K562 (cell line): ENCODE data around the gene GPR85. TPM values are rescaled to one million over a fixed set of nuclear protein-coding genes. Genes with fewer than 3 reads are reported as not detected.

Experiments
- ATF3 ChIP-seq, 2 experiments: fragments of 450-650 bp in 1 of 2; sonication (generic) in 1 of 2; formaldehyde crosslinking in 1 of 2; IDR thresholded peaks in 1 of 2; conservative IDR thresholded peaks in 1 of 2; 2 replicates each; pipeline versions ENCODE4 v1.6.1 to v1.8.1; 2016 to 2023; ENCODE audit warnings: mild to moderate bottlenecking in 2 of 2, moderate library complexity in 2 of 2, inconsistent platforms in 1 of 2, missing genetic modification reagents in 1 of 2
- PRPF4 ChIP-seq: fragments of 200-400 bp; formaldehyde crosslinking; IDR thresholded peaks from one replicate; pipeline ENCODE4 v1.6.1; 2017; ENCODE audit warnings: low read length, low read depth, mild to moderate bottlenecking; ENCODE audit not compliant: insufficient read depth, poor library complexity, severe bottlenecking
- SIN3B ChIP-seq: fragments of 450-650 bp; IDR thresholded peaks from 2 replicates; pipeline ENCODE4 v1.6.1; 2017; ENCODE audit warnings: low read depth, mild to moderate bottlenecking, moderate library complexity
- polyA plus RNA-seq, 8 experiments: library from polyadenylated mRNA; depleted of rRNA in 4 of 8; stranded (reverse) in 5 of 8; unstranded in 3 of 8; fragments of >200 nt; fragmentation: Nextera tagmentation in 2 of 8; fragmentation: Illumina TruSeq in 1 of 8; extraction: Ambion mirVana in 2 of 8; extraction: Trizol in 1 of 8; gene quantifications; 2 replicates each; pipeline versions ENCODE4 v1.2.1 to v1.2.3, GENCODE V29; 2011 to 2014; ENCODE audit warnings: inconsistent platforms in 1 of 8, missing spikeins in 1 of 8
- total RNA-seq, 7 experiments: library from RNA; depleted of rRNA in 6 of 7; stranded (reverse); fragments of >200 nt in 6 of 7; fragmentation: Illumina TruSeq in 2 of 7; extraction: Trizol in 2 of 7; gene quantifications; 2 replicates each; pipeline versions ENCODE4 v1.2.1 to v1.2.3, GENCODE V29; 2011 to 2021; ENCODE audit warnings: low replicate concordance in 1 of 7
- TF ChIP-seq, protein P1 (sequence below), 2 experiments: fragments of 450-650 bp; formaldehyde crosslinking in 1 of 2; IDR thresholded peaks; 2 replicates each; pipeline versions ENCODE4 v1.4.0 to v1.6.1; 2014 to 2020; ENCODE audit warnings: mild to moderate bottlenecking in 2 of 2, borderline replicate concordance in 1 of 2, low read depth in 1 of 2

Gene GPR85
- total and polyA plus RNA-seq, 9 of the 15 experiments (the other 6 are each of a cell fraction or from before 2014, with no cell fraction given): 2.9 to 18.2 (median 4.0) TPM

GRCh38 chr7:113100121-113100603 lies 13.5 kb upstream of the GPR85 start (continued):
- TF ChIP-seq, protein P1, sequence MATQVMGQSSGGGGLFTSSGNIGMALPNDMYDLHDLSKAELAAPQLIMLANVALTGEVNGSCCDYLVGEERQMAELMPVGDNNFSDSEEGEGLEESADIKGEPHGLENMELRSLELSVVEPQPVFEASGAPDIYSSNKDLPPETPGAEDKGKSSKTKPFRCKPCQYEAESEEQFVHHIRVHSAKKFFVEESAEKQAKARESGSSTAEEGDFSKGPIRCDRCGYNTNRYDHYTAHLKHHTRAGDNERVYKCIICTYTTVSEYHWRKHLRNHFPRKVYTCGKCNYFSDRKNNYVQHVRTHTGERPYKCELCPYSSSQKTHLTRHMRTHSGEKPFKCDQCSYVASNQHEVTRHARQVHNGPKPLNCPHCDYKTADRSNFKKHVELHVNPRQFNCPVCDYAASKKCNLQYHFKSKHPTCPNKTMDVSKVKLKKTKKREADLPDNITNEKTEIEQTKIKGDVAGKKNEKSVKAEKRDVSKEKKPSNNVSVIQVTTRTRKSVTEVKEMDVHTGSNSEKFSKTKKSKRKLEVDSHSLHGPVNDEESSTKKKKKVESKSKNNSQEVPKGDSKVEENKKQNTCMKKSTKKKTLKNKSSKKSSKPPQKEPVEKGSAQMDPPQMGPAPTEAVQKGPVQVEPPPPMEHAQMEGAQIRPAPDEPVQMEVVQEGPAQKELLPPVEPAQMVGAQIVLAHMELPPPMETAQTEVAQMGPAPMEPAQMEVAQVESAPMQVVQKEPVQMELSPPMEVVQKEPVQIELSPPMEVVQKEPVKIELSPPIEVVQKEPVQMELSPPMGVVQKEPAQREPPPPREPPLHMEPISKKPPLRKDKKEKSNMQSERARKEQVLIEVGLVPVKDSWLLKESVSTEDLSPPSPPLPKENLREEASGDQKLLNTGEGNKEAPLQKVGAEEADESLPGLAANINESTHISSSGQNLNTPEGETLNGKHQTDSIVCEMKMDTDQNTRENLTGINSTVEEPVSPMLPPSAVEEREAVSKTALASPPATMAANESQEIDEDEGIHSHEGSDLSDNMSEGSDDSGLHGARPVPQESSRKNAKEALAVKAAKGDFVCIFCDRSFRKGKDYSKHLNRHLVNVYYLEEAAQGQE (IDR thresholded peaks at IDR 0.05; ENCODE audit: borderline replicate concordance): 0 out of 2 replicates have a peak, but pooled peaks have one; percentile 6
- TF ChIP-seq, protein P1 (CRISPR knock-in tag; IDR thresholded peaks at IDR 0.05; ENCODE audit: low read depth): no peak
- TF ChIP-seq PRPF4: no peak
- TF ChIP-seq ATF3 (IDR thresholded peaks at IDR 0.05): no peak
- TF ChIP-seq ATF3 (CRISPR knock-in tag; conservative IDR thresholded peaks at IDR 0.05): no peak
- TF ChIP-seq SIN3B: no peak
- TF ChIP-seq, all 486 proteins: peak for 12
